ENCODE data around the gene DEFB132.
"Not testable (repeated sequence)": the region's sequence is repeated elsewhere in the genome, so short reads cannot be mapped to it uniquely, and the experiment has no call there.

Gene DEFB132

GRCh38 chr20:237929-238328 lies 19.6 kb upstream of the DEFB132 start:
- no peak for DNase-seq (ENCODE audit: low read depth)
- H3K4me3 ChIP-seq (ENCODE audit: low read depth, low read length) = no peak overlapping the region
- TF ChIP-seq CTCF (IDR thresholded peaks at IDR 0.05; ENCODE audit: control insufficient read depth, extremely low read depth, insufficient read depth) = no peak

GRCh38 chr20:242905-243304 lies 14.6 kb upstream of the DEFB132 start:
- no peak overlapping the region for H3K4me3 ChIP-seq (ENCODE audit: low read depth, low read length)
- DNase-seq (ENCODE audit: low read depth) = no peak
- no peak for TF ChIP-seq CTCF (IDR thresholded peaks at IDR 0.05; ENCODE audit: control insufficient read depth, extremely low read depth, insufficient read depth)

GRCh38 chr20:251354-251753 lies 6.2 kb upstream of the DEFB132 start:
- no peak for DNase-seq (ENCODE audit: low read depth)
- TF ChIP-seq CTCF (IDR thresholded peaks at IDR 0.05; ENCODE audit: control insufficient read depth, extremely low read depth, insufficient read depth) = no peak
- no peak overlapping the region for H3K4me3 ChIP-seq (ENCODE audit: low read depth, low read length)

GRCh38 chr20:252801-253200 lies 4.7 kb upstream of the DEFB132 start:
- no peak for DNase-seq (ENCODE audit: low read depth)
- H3K4me3 ChIP-seq (ENCODE audit: low read depth, low read length) = no peak overlapping the region
- no peak for TF ChIP-seq CTCF (IDR thresholded peaks at IDR 0.05; ENCODE audit: control insufficient read depth, extremely low read depth, insufficient read depth)

- not testable (repeated sequence) for H3K4me3 ChIP-seq (ENCODE audit: low read depth, low read length); DNase-seq (ENCODE audit: low read depth)
Observed at GRCh38 chr20:253447-253846, 4.1 kb upstream of the DEFB132 start.

GRCh38 chr20:258269-258858 lies 840 bp downstream of the DEFB132 start:
- no peak for TF ChIP-seq CTCF (IDR thresholded peaks at IDR 0.05; ENCODE audit: control insufficient read depth, extremely low read depth, insufficient read depth)
- DNase-seq (ENCODE audit: low read depth) = no peak
- no peak overlapping the region for H3K4me3 ChIP-seq (ENCODE audit: low read depth, low read length)

- DNase-seq (ENCODE audit: low read depth) = no peak
- no peak overlapping the region for H3K4me3 ChIP-seq (ENCODE audit: low read depth, low read length)
- TF ChIP-seq CTCF (IDR thresholded peaks at IDR 0.05; ENCODE audit: control insufficient read depth, extremely low read depth, insufficient read depth) = no peak
Observed at GRCh38 chr20:258963-259362, 1.4 kb downstream of the DEFB132 start.
